ENCODE measurements around the gene FCHSD2. TPM values are rescaled to one million over a fixed set of nuclear protein-coding genes. Genes with fewer than 3 reads are reported as not detected.
"Not testable (repeated sequence)": the region's sequence is repeated elsewhere in the genome, so short reads cannot be mapped to it uniquely, and the experiment has no call there.

Gene FCHSD2
- total RNA-seq, 1 experiment from 2014 or later = 11.0 TPM

DNA sequence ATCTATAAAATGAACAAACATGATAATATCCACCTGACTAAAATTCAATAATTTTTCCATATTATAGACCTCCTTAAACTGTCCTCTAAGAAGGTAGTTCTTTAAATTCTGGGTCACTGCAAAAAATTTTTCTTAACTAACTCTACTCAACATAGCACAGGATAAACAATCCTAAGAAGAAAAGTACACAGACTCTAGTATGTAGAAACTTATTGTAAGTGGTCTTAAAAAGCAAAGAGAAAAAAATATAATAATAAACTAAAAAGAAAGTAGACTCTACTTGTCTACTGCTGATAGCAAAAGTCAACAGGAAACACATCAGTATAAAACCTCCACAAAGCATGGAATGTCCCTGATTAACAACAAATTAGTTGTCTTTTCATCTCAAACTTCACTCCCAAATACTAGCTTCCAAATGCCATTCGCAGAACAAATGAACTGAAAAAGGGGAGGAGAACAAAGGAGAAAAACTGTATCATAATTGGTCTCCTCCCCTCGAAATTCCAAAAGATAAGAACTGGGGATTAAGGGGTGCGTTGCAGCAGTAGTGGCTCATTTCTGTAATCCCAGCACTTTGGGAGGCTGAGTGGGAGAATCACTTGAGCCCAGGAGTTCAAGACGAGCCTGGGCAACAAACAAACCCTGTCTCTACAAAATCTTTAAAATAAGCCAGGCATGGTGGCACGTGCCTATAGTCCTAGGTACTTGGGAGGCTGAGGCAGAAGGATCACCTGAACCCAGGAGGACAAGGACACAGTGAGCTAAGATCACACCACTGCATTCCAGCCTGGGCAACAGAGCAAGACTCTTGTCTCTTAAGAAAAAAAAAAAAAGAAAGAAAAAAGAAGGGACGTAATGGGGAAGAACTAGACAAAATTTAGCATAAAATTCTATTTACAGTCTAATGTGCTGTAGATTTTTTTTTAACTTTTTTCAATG is 6.5 kb downstream of the FCHSD2 start:
- in situ Hi-C loops (cut with HindIII; ENCODE audit: low sequenced_read_pairs) = no loop called here
- DNase-seq (ENCODE audit: low spot score) = no peak

DNA sequence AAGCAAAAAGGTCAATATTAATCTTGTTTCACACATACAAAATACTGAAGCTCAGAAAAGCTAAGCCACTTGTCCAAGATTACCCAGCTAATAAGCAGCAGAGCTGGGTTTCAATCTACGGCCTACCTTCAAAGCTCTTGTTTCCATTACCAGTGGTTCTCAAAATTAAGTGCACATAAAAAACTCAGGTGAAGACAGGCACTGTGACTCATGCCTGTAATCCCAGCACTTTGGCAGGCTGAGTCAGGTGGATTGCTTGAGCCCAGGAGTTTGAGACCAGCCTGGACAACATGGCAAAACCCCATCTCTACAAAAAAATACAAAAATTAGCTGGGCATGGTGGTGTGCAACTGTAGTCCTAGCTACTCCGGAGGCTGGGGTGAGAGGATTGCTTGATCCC is 9.8 kb downstream of the FCHSD2 start:
- DNase-seq (ENCODE audit: low spot score); in situ Hi-C loops (cut with HindIII; ENCODE audit: low sequenced_read_pairs): not testable (repeated sequence)

GRCh38 chr11:73130181-73130580 is 11.9 kb downstream of the FCHSD2 start:
- in situ Hi-C loops (cut with HindIII; ENCODE audit: low sequenced_read_pairs) = no loop called here
- DNase-seq (ENCODE audit: low spot score) = no peak

DNA sequence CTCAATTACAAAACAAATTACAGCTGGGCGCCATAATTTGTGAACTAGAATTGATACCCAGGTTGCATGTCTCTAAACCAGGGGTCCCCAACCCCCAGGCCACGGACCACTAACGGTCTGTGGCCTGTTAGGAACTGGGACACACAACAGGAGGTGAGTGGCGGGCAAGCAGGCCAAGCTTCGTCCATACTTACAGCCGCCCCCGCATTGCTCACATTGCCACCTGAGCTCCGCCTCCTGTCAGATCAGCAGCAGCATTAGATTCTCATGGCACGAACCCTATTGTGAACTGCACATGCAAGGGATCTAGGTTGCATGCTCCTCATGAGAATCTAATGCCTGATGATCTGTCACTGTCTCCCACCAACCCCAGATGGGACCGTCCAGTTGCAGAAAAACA is 12.9 kb downstream of the FCHSD2 start:
- no peak for DNase-seq (ENCODE audit: low spot score)
- in situ Hi-C loops (cut with HindIII; ENCODE audit: low sequenced_read_pairs) = no loop called here

- no peak for DNase-seq (ENCODE audit: low spot score)
- in situ Hi-C loops (cut with HindIII; ENCODE audit: low sequenced_read_pairs) = no loop called here
Observed at GRCh38 chr11:73126804-73127480, 15.2 kb downstream of the FCHSD2 start.

DNA sequence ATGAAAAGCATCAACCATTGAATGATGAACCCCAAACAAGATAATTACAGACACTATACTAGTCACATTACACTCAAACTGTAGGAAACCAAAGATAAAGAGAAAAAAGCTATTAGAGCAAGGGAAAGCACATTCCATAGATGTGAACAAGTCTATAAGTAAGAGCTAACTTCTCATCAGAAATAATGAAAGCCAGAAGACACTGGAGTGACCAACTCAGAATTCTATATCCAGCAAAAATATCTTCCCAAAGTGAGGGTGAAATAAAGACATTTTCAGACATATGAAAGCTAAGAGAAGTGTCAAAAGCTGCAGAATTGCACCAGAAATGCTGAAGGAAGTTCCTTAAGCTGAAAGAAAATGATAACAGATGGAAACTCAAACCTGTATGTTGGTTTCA is 17.3 kb downstream of the FCHSD2 start:
- DNase-seq (ENCODE audit: low spot score) = no peak
- in situ Hi-C loops (cut with HindIII; ENCODE audit: low sequenced_read_pairs) = no loop called here

GRCh38 chr11:73123892-73124291 is 18.2 kb downstream of the FCHSD2 start:
- in situ Hi-C loops (cut with HindIII; ENCODE audit: low sequenced_read_pairs); DNase-seq (ENCODE audit: low spot score): not testable (repeated sequence)

GRCh38 chr11:73121692-73122091 is 20.4 kb downstream of the FCHSD2 start:
- DNase-seq (ENCODE audit: low spot score) = no peak
- in situ Hi-C loops (cut with HindIII; ENCODE audit: low sequenced_read_pairs) = no loop called here

DNA sequence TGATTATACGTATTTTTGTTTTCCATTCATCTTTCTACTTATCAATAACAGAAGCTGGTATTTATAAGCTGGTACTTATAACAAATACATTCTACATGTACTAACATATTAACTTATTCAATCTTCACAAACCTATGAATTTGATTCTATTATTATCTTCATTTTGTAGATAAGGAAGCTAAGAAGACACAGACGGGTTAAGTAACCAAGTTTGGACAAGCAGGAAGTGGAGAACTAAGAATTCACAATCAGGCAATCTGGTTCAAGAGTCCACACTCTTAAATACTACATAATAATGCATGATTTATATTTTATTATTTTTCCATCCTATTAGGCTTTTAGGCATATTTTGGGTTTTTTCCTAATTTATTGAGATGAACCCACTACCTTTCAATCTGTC is 25.0 kb downstream of the FCHSD2 start:
- DNase-seq (ENCODE audit: low spot score) = no peak
- in situ Hi-C loops (cut with HindIII; ENCODE audit: low sequenced_read_pairs) = no loop called here

GRCh38 chr11:73116636-73117035 is 25.5 kb downstream of the FCHSD2 start:
- in situ Hi-C loops (cut with HindIII; ENCODE audit: low sequenced_read_pairs) = no loop called here
- DNase-seq (ENCODE audit: low spot score) = no peak

GRCh38 chr11:73114835-73115220 is 27.3 kb downstream of the FCHSD2 start:
- in situ Hi-C loops (cut with HindIII; ENCODE audit: low sequenced_read_pairs) = no loop called here
- DNase-seq (ENCODE audit: low spot score) = no peak

- DNase-seq (ENCODE audit: low spot score) = no peak
- in situ Hi-C loops (cut with HindIII; ENCODE audit: low sequenced_read_pairs) = no loop called here
Observed at GRCh38 chr11:73114110-73114834, 27.8 kb downstream of the FCHSD2 start.

- in situ Hi-C loops (cut with HindIII; ENCODE audit: low sequenced_read_pairs) = no loop called here
- no peak for DNase-seq (ENCODE audit: low spot score)
Observed at GRCh38 chr11:73113426-73113825, 28.7 kb downstream of the FCHSD2 start.

- DNase-seq (ENCODE audit: low spot score) = no peak
- in situ Hi-C loops (cut with HindIII; ENCODE audit: low sequenced_read_pairs) = no loop called here
Observed at GRCh38 chr11:73107597-73107996, 34.5 kb downstream of the FCHSD2 start.

- no peak for DNase-seq (ENCODE audit: low spot score)
- in situ Hi-C loops (cut with HindIII; ENCODE audit: low sequenced_read_pairs) = no loop called here
Observed at GRCh38 chr11:73106347-73106746, 35.8 kb downstream of the FCHSD2 start.

GRCh38 chr11:73100578-73100977 is 41.5 kb downstream of the FCHSD2 start:
- in situ Hi-C loops (cut with HindIII; ENCODE audit: low sequenced_read_pairs) = no loop called here
- no peak for DNase-seq (ENCODE audit: low spot score)

DNA sequence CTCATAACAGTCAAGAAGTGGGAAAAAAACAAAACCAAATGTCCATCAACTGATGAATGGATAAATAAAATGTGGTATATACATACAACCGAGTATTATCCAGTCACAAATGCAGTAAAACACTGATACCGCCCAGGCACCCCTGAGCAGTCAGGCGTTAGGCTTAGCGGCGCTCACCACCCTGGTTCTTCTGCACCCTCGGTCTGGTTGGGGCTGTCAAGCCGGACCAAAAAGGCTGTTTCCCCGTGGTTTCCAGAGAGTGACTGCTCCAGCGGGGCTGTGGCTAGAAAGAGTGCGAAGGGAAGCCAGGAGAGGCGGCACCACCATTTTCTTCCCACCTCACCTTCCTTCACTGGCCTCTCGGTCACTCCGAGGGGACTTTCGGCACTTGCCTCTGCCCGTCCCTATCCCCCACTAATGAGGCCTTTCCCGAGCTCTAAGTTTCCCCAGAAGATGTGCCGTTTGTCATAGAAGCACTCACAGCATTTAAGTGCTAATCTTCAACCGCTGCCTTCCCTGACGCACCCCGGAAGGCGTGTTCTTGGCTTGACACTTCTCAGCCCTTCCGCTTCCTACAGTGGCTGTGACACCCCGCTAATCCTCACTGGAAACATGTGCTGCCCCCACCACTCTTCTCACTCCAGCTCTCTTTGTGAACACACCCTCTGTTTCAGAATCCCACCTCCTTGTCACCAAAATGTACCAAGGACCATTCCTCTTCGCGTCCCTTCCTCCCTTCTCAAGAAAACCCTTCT is 42.4 kb downstream of the FCHSD2 start:
- no peak for DNase-seq (ENCODE audit: low spot score)
- in situ Hi-C loops (cut with HindIII; ENCODE audit: low sequenced_read_pairs) = no loop called here

DNA sequence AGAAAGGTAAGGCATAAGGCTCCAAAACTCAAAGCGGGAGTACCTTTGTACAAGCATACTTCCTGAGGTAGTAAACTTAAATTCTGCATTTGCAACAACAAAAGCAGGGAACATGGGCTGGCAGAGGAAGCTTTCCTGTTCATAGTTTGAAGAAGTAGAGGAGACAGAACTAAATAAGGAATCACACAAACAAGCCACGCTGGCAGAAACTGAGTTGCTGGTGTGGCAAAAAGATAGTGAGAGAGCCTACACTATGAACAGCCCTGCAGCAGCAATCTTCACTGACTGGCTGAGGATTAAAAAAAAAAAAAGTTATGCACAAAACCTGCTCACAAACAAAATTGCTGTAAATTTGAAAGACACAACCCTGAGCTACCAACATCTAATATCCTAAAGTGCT is 46.5 kb downstream of the FCHSD2 start:
- peak; percentile 23 for DNase-seq (ENCODE audit: low spot score)
- in situ Hi-C loops (cut with HindIII; ENCODE audit: low sequenced_read_pairs) = no loop called here
